HPDE6-E6E7 (cell line): ENCODE results near the gene SLC39A1.
"Not testable (repeated sequence)": the region's sequence is repeated elsewhere in the genome, so short reads cannot be mapped to it uniquely, and the experiment has no call there.

Experiments used
- DNase-seq: peaks from one replicate; pipeline ENCODE4 v3.0.0; 2011; ENCODE audit warnings: missing footprints; ENCODE audit errors: extremely low spot score

SLC39A1 gene

DNA sequence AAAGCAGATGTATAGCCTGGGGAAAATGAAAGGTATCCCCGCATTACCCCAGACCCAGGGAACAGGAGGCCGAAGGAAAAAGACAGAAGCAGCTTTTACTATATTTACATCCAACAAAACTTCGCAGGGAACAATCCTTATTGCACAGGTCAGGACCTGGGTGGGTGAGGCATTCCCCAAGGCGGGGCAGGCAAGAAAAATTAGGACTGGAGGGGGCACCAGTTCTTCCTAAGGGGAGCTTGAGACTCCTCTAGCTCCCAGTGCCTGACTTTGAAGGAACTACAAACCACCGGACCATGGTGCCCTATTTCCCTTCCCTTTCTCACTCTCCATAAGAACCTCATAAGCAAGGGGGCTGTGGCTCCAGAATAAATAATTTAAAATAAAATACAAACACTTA, 33.9 kb downstream of the SLC39A1 start:
- no peak for DNase-seq

DNA sequence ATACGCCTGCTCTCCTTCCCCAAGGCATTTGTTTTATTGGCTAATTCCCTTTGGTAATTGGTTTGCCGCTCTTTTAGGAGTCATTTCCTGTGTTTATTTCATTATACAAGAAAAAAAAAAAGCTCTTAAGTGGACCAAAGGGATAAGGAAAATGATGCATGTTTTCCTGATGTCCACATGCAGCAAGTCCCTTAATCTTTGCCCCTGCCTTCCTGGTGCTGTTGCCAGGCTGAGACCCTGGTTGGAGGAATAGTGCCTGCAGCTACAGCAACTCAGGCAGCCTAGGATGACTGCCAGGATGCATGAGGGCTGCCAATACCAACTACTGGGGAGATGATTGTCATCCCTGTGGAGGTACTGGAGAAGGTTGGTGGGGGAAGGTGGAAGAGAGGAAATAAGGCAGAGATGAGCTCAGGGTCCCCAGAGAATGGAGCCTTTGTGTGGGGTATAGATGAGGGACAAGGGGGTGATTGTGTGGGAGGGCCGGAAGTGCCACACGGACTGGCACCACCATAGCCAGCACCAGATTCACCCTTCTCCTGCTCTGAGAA, 34.5 kb downstream of the SLC39A1 start:
- DNase-seq = no peak

DNA sequence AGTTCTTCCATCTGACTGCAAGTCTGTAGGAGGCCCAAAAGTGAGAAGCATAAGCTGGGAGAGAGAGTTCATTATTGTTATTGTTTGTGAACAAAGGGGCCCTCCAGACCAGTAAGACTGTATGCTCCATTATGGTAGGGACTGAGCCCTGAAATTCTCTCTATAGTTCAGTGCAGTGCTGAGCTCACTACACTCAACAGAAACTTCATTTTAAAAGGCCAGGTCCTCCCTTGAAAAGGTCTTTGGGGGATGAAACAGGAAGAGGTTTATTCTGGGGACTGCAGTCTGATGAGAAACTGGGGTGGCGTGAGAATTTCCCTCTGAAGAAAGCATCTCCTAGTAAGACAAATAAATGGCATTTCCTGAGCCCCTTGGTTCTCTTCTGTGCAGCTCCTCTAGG, 35.1 kb downstream of the SLC39A1 start:
- no peak for DNase-seq

DNA sequence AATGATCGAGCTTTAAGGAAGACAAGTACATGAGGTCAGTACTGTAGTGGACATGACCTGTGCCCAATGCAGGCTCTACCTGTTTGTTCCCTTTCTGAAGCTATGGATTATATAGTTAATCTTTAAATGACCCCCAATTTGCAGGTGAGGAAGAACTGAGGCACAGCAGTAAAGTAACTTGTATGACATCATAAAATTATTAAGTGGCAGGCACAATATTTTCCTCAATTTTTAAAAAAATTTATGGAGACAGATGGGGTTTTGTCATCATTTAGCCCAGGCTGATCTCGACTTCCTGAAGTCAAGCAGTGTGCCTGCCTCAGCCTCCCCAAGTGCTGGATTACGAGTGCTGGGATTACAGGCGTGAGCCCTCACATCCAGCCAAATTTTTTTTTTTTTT, 36.9 kb downstream of the SLC39A1 start:
- DNase-seq = no peak

DNA sequence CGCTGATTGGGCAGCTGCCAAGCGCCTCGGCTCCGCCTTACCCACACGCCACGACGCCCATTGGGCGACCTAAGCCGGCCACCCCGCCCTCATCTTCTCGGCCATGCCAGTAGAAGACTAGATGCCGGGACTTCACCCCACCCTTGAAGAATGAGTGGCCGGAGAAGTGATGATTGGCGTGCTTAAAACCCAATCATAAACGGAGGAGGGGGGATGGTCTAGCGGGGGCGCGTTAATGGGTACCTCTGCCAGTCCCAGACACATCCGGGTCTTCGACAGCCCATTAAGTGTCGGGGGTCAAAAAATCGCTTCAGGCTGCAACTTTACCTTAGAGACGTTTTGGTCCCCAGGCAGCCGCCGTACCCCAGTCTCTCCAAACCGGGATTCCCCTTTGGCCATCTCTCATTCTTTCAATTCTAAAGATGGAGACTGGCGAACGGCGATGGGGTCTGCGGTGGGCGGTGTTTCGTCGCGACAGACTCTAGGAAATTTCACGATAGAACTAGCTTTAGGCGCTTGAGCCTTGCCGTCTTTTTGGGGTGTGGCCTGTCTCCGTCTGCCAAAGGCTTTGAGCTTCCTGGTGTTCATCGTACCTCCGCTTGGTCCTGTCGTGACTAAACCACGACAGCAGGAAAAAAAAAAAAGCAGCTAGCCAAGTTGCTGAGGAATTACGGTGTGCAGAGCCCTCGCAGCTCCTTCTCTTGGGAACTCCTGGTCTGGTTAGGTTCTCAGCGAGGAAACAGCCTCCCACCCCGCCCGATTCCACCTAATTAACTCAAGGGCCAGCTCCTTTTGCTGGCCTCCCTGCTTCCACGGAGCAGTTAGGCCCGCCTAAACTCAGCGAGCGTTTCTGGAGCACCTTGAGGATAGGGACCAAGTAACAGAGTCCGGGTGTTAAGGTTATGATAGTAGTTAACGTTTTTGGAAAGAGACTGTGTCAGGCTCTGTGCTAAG, 40.1 kb downstream of the SLC39A1 start, which contains the start of gene GATAD2B:
Gene GATAD2B (minus strand): TSS at position 1 of the 954 bp plus-strand sequence. CDS start 94,625 bp downstream, outside the sequence.
- peak; percentile 99 for DNase-seq

DNA sequence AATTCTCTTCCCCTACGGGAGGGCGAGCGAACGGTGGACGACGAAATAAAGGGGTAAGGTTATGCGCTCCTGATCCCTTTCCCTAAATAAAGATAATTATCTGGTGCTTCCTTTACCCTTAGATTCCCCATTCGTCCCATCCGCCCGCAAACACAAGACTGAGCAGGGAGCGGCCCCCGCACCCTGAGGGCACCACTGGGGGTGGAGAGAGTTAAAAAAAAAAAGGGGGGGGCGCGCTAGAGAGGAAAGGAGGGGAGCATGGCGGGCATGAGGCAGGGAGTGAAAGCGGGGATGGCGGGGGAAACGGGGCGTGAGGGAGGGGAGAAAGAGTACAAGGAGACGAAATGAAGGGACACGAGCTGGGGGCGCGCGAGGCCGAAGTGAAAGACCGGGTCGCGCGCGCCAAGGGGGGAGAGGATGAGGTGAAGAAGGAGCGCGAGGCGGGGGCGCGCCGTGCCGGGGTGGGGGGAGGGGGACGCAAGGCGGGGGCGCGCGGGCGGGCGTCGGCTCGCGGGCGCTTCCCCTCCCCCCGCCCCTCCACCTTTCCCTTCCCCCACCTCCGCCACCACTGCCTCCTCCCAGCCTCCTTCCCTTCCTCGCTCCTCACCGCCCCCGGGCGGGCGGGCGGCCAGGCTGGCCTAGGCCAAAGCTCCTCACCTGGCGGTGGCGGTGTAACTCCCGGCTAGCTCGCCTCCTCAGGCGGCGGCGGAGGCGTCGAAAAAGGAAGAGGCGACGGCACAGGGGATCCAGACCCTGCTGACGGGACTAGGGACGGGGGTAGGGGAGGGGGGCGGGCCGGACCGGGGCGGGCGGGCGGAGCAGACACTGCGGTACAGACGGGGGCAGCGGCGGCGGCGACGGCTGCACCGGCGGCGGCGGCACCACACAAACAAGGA, 41.0 kb downstream of the SLC39A1 start:
- DNase-seq = peak; percentile 55

DNA sequence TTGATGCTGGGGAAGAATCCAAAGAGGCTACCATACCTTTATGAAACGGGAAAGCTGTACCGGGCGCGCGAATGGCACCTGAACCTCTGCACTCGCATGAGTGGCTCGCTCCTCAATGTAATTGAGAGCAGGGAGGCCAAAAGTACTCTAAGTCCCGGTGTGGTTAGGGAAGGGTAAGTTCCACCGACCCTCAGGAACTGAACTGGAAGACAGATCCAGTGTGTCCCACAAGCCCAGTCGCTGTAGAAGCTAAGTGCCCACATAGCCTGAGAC, 41.6 kb downstream of the SLC39A1 start:
- DNase-seq = no peak

DNA sequence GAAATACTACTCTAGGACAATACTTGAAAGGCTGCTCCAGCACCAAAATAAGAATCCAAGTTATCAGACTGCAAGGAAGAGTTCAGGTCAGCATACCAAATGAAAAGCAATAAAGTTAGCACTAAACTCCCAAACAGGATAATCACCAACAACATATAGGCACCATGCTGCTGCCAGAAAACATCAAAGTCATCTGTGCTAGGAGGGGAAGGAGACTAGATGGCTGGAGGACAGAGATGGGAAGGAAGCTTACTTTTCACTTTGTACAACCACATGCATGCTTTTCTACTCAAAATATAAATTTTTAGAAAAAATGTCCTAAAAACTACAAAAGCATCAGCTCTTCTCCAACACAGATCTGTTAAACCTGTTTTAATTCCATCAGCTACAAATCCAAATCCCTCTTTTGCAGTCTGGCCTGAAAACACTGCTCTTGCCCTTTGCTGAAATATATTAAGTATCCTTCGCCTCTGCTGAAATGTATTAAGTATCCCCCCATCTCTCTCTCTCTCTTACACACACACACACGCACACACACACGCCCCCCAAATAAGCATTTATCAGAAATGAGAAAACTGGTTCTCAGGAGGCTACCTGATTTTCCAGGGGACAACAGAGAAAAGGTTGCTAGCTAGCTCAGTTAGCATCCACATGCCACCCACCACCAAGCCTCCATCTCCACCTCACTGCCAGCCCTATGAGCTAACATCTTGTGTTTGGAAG, 42.1 kb downstream of the SLC39A1 start:
- no peak for DNase-seq

DNA sequence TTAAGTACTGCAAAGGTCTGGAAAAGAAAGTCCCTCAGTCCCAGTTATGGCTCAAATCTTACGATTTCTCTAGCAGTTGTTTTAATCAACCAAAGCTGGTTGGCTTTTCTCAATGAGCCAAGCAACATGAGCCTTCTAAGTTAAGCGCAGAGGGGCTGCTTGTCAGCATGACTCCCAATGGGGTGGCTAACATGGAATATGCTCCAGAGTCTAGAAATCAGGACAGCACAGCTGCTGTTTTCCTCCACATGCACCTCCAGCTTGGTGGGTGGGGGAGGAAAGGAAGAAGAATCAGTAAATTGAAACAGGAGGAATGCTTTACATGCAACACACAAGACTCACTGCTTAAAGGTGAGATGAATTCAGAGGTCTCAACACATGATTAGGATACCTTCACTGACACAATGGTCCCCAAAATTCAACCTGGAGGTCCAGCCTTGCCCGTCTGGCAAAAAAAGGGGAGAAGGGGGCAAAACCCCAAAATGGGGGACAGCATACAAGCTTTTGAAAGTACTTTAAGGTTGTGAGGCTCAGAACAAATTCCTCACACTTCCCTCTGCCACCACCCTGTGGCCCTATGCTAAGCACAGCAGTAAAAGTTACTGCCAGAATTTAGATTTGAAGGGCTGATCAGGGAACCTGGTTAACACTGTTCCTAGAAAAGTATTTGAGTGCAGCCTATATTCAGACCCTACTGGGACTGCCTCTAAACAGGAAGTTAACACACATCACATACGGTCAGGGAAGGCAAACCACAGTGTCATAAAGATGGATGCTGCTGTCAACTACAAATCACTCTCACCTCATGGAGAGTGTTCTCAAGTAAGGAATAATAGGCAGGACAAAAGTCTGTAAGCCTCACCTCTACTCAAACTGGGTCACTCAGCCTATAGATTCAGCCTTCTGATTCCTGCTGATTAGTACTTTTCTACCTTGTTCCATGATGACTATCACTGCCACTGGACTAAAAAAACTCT, 43.2 kb downstream of the SLC39A1 start:
- DNase-seq = no peak

DNA sequence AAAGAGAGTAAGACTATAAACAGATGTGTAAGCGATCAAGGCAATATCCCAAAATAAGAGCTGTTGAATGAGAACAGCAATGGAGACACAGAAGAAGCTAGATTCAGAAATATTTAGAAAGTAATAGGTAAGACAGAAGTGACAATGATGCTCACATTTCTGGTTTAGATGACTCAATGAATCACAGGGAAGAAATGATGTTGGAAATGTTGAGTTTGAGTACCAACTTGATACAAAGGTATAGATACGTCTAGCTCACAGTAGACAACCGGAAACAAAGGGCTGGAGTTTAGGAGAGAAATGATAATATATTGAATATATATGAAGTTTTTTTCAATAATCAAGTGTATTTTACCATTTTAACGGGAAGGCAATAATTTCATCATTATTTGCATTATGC, 47.0 kb downstream of the SLC39A1 start:
- no peak for DNase-seq

DNA sequence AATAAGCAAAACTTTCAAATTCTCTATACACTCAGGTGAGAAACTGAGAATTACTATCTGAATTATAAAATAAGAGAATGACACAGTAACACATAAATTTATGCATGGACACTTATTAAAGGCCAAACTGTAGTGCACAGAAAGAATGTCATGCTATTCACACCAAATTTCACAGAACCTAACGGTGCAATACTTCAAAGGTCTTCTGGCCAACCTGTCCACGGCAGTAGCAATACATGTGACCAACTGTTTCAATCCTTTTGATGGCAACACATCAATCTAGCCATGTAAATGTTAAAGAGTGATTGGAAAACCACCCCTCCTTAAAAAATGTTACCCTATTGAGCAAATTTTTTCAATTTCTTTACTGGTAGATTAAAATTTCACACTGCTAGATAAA, 51.0 kb downstream of the SLC39A1 start:
- no peak for DNase-seq

DNA sequence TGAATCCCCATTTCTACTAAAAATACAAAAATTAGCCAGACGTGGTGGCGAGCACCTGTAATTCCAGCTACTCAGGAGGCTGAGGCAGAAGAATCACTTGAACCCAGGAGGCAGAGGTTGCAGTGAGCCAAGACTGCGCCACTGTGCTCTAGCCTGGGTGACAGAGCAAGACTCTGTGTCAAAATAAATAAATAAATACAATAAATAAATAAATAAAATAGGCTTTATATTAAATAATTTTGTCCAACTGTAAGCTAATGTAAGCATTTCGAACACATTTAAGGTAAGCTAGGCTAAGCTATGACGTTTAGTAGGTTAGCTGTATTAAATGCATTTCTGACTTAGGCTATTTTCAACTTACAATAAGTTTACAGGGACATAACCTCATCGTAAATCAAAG, 52.8 kb downstream of the SLC39A1 start:
- not testable (repeated sequence) for DNase-seq
